DMS 273 (cell line): ENCODE measurements around the gene MYBPC1.
"Not testable (repeated sequence)": the region's sequence is repeated elsewhere in the genome, so short reads cannot be mapped to it uniquely, and the experiment has no call there.

ENCODE experiments used
- DNase-seq: peaks from one replicate; lab custom pipeline; 2025; ENCODE audit not compliant: unreplicated experiment; lab: John Stamatoyannopoulos, UW

Gene MYBPC1, protein sequence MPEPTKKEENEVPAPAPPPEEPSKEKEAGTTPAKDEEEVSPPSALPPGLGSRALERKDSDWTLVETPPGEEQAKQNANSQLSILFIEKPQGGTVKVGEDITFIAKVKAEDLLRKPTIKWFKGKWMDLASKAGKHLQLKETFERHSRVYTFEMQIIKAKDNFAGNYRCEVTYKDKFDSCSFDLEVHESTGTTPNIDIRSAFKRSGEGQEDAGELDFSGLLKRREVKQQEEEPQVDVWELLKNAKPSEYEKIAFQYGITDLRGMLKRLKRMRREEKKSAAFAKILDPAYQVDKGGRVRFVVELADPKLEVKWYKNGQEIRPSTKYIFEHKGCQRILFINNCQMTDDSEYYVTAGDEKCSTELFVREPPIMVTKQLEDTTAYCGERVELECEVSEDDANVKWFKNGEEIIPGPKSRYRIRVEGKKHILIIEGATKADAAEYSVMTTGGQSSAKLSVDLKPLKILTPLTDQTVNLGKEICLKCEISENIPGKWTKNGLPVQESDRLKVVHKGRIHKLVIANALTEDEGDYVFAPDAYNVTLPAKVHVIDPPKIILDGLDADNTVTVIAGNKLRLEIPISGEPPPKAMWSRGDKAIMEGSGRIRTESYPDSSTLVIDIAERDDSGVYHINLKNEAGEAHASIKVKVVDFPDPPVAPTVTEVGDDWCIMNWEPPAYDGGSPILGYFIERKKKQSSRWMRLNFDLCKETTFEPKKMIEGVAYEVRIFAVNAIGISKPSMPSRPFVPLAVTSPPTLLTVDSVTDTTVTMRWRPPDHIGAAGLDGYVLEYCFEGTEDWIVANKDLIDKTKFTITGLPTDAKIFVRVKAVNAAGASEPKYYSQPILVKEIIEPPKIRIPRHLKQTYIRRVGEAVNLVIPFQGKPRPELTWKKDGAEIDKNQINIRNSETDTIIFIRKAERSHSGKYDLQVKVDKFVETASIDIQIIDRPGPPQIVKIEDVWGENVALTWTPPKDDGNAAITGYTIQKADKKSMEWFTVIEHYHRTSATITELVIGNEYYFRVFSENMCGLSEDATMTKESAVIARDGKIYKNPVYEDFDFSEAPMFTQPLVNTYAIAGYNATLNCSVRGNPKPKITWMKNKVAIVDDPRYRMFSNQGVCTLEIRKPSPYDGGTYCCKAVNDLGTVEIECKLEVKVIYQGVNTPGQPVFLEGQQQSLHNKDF

DNA sequence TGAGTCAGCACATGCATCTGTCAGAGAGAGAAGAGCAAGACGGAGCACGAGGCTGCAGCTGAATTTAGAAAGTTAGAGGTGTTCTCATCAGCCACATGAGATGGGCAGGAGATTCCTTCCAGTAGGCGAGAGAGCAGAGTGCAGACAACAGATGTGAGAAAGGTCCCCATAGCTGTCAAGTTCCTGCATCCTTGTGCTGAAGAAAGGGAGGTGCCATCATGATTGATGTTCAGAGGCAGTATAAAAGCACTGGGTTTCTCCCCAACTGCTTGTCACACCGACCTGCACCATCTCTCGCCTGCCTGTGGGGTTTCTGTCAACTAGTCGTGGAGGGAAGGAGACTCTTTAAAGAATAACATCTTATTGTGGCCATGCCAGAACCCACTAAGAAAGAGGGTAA, at the start of gene MYBPC1:
MYBPC1 (plus strand) TSS at position 272 of the 400 bp plus-strand sequence; CDS start at position 372, 100 bp downstream.
- peak; percentile 8 for DNase-seq

DNA sequence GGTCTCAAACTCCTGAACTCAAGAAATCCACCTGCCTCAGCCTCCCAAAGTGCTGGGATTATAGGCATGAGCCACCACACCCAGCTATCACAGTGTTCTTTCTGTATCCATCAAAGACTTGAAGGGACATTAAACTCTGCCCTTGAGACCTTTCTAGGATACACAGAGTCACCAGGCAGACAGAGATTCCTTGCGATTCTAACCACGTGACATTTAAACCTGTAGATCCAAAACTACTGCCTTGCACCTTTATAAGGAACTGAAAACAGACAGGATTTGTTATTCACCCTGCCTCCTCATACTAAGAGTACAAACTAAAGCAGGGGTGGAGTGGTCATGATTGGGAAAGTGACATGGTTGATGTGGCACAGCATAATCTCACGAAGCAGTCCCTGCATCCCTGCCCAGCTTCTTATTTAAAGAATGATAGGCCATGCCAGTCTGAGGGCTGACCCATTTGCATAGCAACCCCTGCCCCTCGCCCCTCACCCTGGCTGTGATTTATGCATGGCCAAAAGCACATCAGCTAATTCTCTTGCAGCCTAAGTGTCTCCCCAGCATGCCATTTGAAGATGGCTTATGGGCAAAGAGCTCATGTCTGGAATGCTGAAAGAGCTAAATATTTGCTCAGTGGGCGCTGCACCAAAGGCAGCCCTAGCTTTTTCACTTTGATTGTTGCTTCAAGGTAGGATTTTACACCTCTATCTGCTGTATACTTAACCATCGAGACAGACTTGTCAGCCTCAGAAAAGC, 43.2 kb upstream of the MYBPC1 start:
- no peak for DNase-seq

GRCh38 chr12:101552277-101552676, 42.5 kb upstream of the MYBPC1 start:
- DNase-seq, result peak; percentile 69

GRCh38 chr12:101557094-101557493, 37.7 kb upstream of the MYBPC1 start:
- no peak for DNase-seq

DNA sequence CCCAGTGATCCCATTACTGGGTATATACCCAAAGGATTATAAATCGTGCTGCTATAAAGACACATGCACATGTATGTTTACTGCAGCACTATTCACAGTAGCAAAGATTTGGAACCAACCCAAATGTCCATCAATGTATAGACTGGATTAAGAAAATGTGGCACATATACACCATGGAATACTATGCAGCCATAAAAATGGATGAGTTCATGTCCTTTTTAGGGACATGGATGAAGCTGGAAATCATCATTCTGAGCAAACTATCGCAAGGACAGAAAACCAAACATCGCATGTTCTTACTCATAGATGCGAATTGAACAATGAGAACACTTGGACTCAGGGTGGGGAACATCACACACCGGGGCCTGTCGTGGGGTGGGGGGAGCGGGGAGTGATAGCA, 36.0 kb upstream of the MYBPC1 start:
- not testable (repeated sequence) for DNase-seq

DNA sequence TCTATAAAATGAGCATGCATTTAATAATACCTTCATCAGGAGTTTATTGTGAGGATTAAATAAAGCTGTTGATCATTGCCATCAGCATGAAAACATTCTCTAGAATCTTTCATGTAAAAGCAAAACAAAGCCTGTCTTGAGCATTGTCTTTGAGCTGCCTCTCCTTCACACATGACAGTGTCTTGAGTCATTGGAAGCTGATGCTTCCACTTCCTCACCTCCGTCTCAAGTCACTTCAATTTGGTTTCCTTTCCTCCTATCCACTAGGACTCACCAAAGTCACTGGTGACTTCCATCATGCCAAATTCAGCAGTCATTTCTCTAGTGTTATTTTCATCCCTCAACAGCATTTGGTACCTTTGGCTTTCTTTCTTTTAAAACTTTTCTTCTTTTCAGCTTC, 31.6 kb upstream of the MYBPC1 start:
- no peak for DNase-seq

DNA sequence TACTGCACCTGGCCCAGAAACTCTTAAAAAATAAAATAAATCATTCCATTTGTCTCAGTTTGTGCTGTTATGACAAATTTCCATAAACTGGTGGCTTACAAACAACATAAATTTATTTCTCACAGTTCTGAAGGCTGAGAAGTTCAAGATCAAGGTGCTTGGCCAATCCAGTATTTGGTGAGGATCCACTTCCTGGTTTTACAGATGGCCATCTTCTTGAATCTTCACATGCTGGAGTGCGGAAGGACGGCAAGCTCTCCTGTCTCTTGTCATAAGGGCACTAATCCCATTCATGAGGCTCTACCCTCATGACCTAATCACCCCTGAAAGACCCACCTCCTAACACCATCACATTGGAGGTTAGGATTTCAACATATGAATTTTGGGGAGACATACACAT, 29.9 kb upstream of the MYBPC1 start:
- DNase-seq, result peak; percentile 19

DNA sequence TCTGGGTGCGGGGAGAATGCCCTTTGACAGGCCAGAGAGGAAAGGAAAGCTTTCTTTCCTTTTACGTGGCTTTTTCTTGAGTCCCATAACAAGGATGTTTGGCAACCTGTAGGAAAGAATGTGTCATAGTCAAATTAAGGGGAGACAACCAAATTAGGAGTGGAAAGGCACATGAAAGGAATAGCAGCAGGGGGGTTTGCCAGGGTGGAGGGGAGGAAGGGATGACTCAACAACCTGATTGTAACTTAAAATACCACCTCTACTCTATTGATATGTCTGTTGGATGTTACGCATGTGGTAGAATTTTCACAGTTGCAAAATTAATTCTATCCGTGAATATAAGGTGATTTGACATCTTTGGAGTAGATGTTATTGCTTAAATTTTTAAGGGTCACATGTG, 28.5 kb upstream of the MYBPC1 start:
- DNase-seq, result no peak

- no peak for DNase-seq
Measured at GRCh38 chr12:101567918-101568317, 26.9 kb upstream of the MYBPC1 start.

GRCh38 chr12:101570047-101570446, 24.7 kb upstream of the MYBPC1 start:
- peak; percentile 48 for DNase-seq

DNA sequence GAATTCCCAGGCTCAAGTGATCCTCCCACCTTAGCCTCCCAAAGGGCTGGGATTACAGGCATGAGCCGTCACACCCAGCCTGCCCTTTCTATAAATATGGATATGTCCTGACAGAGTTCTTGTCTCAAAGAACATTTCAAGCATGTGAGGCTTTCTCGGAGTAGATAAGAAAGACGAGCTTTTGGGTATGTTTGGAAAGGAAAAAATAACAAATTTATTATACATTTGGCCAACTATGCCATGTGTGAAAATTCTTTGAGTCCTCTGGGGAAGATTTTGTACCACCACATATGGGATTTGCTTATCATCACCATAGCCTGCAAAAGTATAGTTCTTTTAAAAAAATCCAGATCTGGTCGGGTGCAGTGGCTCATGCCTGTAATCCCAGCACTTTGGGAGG, 23.7 kb upstream of the MYBPC1 start:
- DNase-seq, result no peak

DNA sequence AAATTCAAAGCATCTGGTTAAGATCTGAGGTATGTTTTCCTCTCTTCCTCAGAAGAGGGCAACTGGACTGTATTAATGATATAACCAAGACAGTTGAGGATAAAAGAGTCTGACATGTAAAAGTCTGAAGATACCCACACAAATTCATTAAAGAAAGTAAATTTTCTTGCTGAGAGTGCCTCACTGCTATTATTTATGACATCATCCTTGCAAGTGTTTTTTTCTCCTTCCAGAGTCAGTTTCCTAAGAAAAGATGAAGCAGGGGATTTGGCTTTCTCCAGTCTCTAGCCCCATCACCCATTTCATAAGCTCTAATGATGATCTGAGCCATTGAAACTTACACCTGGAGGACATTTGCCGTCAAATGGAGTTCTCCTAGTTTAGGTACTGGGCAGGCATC, 21.0 kb upstream of the MYBPC1 start:
- no peak for DNase-seq

DNA sequence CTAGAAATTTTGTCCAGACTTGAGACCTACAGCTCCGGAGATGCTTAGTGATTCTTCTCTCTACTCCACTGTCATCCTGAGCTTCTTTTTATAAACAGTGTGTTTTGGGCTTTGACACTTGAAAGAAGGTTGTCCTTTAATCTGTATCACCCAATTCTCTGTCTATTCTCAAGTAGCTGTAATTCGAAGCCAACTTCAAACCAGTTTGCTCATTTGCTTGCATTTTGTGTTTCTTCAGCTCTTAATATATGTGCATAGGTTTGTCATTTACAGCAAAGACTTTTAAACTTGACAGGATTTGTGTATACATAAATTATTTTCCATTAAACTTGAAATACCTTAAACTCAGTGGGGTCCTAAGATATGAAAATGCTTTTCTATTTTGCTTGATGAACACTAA, 16.4 kb upstream of the MYBPC1 start:
- DNase-seq, result no peak

DNA sequence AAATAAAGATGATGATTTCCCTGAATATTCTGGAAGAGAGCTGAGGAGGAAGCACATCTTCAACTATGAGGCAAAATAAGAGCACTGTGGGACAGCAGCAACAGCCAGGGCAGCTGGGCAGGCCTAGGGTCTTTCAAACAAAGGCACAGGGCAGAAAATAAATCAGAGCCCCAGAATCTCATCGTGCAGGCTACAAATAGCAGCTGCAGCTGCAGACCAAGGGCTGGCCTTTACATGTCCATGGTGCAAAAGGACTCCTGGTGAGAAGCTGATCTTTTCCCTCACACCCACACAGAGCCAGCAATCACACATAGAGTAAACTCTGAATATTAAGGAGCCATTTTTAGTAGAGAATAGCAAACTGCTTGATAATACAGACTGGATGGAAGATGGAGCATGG, 13.6 kb upstream of the MYBPC1 start:
- DNase-seq, result no peak

GRCh38 chr12:101582937-101583336, 11.8 kb upstream of the MYBPC1 start:
- DNase-seq, result no peak

- no peak for DNase-seq
Measured at GRCh38 chr12:101590383-101590782, 4.4 kb upstream of the MYBPC1 start.

DNA sequence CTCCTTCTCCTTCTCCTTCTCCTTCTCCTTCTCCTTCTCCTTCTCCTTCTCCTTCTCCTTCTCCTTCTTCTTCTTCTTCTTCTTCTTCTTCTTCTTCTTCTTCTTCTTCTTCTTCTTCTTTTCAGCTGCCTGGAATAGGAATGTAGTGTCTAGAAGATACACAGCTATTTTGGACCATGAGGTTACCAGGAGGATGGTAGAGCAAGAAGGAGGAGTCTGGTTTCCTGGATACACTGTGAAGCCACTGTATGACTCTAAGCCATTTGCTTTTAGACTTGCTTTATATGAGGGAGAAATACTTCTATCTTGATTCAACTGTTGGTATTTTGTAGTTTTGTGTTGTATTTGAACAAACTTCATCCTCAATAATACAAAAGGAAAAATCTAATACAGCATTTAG, 3.0 kb upstream of the MYBPC1 start:
- no peak for DNase-seq

GRCh38 chr12:101592448-101592847, 2.3 kb upstream of the MYBPC1 start:
- no peak for DNase-seq

DNA sequence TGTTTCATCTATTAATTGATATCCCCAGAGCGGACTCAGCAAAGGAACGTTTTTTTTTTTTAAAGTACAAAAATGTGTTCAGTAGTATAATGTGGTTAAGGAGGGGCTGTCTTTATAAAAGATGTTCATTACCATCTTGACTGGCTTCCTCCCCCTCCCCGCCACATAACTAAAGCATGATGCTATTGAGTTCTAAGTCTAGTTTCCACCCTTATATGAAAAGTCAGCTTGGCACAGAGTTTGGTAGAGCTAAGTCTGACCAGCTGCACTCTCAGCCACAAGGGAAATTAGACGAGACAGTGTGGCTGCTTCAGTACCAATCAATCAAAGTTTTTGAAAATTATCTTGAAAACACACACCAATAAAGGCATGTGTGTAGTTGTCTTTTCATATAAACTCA, 1.9 kb upstream of the MYBPC1 start:
- no peak for DNase-seq

GRCh38 chr12:101596172-101596571, 1.4 kb downstream of the MYBPC1 start:
- no peak for DNase-seq

DNA sequence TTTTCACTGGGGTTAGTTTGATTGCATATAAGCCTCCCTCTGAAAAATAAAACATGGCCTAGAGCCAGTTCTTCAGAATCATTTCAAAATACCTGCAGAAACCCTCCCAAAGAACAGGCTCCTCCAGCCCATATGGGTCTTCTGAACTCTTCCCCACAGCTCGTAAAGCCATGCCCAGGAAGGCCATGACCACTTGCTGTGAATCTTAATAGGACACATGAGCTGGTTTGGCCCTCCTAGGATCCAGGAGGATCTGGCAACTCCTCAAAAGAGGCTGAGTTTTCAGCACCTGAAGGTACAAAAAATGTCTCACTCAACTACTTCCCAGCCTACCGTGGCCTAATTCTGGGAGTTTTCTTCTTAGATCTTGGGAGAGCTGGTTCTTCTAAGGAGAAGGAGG, 2.4 kb downstream of the MYBPC1 start:
- DNase-seq, result no peak
